Neural progenitor cell (in vitro differentiated cells): ENCODE measurements around the gene PARK7.

Source experiments
- CTCF ChIP-seq: fragments of 200-600 bp; sonication (generic); IDR thresholded peaks from 2 replicates; pipeline ENCODE4 v1.5.1; 2017; ENCODE audit warnings: antibody characterized with exemption, mild to moderate bottlenecking
- EZH2 ChIP-seq: fragments of 200-600 bp; sonication (generic); IDR thresholded peaks from 2 replicates; pipeline ENCODE4 v1.6.1; 2017; ENCODE audit warnings: antibody characterized with exemption, mild to moderate bottlenecking, moderate library complexity
- EZH2phosphoT487 ChIP-seq: fragments of 200-600 bp; sonication (generic); IDR thresholded peaks from 2 replicates; pipeline ENCODE4 v1.6.1; 2017; ENCODE audit warnings: antibody characterized with exemption

DNA sequence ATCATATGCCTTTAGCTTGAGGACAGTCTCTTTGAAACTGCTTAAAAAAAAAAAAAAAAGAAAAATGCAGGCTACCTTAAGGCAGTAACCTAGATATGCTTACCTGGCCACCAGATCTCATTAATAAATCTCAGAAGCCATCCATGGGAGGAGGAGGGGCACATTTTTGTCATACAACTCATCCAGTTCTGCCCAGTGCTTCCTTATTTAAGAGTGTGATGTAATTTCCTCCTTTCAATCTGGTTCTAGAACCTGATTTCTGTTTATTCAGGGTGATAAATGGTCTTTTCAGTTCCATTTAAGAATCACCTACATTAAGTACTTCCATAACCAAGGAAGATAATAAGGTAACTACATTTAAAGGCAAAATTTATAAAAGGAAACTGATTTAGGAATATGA is 58.5 kb downstream of the PARK7 start:
- TF ChIP-seq CTCF (no peak), EZH2 (no peak), EZH2phosphoT487 (no peak)
